Erythroblast (primary cell): ENCODE results near the gene L3MBTL4.

ENCODE experiments used
- GATA1 ChIP-seq: IDR thresholded peaks from 2 replicates; pipeline ENCODE4 v1.6.1; 2011; ENCODE audit warnings: low read depth, mild to moderate bottlenecking, control low read depth, low read length, moderate library complexity
- POLR2A ChIP-seq: IDR thresholded peaks from 2 replicates; pipeline ENCODE4 v1.6.1; 2011; ENCODE audit warnings: mild to moderate bottlenecking, low read length

- no peak for TF ChIP-seq POLR2A
- TF ChIP-seq GATA1 = no peak
Measured at GRCh38 chr18:6210349-6211173, 204.2 kb downstream of the L3MBTL4 start.
